NCI-H1105 (cell line): ENCODE measurements around the gene UROS.

Experiments
- DNase-seq: peaks from one replicate; lab custom pipeline; 2025; lab: John Stamatoyannopoulos, UW

Gene UROS

GRCh38 chr10:125762692-125763648, 60.1 kb downstream of the UROS start:
- DNase-seq, result no peak

- DNase-seq, result no peak
Measured at GRCh38 chr10:125761961-125762360, 61.1 kb downstream of the UROS start.

DNA sequence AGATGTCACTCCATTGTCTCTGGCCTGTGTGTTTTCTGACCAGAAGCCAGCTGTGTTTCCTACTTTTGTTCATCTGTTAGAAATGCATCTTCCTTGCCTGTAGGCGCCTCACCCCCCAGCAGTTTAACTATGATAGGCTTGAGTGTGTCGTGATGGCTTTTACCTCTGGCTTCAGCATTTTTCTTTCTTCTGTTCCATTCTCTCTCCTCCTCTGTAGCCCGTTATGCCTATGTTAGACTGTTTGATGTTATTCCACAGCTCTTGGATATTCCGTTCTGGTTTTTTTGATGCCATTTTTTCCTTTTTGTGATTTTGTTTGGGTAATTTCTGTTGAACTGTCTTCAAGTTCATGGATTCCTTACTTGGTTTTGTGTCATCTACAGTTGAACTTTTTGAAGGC, 65.3 kb downstream of the UROS start:
- no peak for DNase-seq

DNA sequence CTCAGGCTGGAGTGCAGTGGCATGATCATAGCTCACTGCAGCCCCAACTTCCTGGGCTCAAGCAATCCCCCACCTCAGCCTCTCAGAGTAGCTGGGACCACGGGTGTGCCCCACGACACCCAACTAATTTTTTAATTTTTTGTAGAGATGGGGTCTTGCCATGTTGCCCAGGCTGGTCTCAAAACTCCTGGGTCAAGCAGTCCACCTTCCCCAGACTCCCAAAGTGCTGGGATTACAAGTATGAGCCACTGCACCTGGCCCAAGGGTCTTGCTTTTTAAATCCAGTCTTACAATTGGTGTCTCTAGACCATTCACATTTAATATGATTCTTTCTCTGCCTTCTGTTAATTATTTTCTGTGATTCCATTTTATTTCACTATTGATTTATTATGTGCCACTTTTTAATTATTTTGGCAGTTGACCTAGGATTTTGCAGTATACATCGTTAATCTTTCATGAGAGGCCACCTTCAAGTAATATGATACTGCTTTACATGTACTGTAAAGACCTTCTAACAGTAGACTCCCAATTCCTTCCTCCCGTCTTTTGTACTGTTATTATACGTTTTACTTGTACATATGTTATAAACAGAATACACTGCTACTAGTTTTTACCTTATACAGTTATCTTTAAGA, 66.1 kb downstream of the UROS start:
- DNase-seq, result no peak

DNA sequence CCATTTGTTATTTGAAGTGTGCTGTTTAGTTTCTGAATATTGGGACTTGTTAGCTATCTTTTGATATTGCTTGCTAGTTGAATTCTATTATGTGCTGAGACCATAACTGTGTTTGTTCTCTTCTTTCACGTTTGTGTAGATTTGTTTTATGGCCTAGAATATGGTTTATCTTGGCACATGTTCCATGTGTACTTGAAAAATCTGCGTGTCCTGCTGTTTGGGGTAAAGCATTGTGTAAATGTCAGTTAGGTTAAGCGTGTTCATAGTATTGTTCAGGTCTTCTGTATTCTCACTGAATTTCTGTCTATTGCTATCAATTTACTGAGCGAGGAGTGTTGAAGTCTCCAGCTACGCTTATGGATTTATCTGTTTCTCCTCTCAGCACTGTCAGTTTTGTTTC, 66.9 kb downstream of the UROS start:
- DNase-seq, result no peak

- no peak for DNase-seq
Measured at GRCh38 chr10:125747417-125747816, 75.6 kb downstream of the UROS start.

DNA sequence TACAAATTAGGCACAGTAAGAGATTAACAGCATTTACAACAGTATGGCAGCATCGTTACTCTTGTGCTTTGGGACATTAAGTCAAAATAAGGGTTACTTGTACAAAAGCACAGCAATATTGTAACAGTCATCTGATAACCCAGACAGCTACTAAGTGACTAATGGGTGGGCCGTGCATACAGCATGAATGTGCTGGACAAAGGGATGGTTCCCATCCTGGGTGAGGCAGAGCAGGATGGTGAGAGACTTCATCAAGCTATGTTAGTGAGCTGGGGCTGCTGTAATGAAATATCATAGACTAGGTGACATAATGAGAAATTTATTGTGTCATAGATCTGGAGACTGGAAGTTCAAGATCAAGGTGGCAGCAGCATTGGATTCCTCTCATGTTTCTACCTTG, 78.1 kb downstream of the UROS start:
- no peak for DNase-seq

DNA sequence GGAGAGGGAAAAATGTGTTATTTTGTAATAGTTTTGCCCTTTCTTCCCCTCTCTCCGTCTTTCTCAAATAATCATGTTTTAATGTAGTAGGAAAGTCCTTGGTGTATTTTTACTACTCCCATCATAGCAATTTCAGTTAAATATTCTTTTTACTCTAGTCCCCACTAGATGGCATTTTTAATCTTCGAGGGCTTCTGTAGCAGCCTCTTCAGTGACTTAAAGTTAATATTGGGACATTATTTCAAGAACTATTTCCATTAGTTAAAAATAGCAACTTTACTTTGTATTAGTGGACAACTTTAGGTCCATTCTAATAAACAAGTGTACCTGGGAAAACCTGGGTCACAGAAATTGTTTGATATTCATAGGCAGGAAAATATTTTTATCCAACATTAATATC, 80.6 kb downstream of the UROS start:
- DNase-seq, result no peak

- DNase-seq, result no peak
Measured at GRCh38 chr10:125739994-125740679, 82.9 kb downstream of the UROS start.
